ENCODE measurements around the gene SCARF2.

Gene SCARF2

DNA sequence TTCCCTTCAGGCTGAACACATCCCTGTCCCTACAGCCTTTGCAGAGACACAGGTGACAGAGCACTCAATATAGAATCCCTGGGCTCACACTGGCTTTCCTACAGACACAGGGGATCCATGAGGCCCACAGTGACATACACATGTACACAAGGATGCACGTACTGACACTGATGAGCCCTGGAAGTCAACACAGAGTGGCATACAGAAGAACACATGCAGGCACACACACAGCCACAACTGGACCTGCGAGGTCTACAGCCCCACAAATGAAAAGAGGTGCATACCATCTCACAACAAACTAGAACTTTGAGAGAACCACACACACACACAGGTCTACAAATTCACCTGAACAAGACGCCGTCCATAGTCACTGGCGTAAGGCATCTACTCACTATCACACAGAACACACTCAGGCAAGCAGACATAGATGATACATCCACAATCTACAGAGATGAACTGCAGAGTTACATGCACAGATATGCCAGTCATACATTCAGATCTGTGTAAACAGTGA, 47.2 kb downstream of the SCARF2 start:
- DNase-seq (ENCODE audit: extremely low read depth, low read depth): no peak
- TF ChIP-seq, protein P1, sequence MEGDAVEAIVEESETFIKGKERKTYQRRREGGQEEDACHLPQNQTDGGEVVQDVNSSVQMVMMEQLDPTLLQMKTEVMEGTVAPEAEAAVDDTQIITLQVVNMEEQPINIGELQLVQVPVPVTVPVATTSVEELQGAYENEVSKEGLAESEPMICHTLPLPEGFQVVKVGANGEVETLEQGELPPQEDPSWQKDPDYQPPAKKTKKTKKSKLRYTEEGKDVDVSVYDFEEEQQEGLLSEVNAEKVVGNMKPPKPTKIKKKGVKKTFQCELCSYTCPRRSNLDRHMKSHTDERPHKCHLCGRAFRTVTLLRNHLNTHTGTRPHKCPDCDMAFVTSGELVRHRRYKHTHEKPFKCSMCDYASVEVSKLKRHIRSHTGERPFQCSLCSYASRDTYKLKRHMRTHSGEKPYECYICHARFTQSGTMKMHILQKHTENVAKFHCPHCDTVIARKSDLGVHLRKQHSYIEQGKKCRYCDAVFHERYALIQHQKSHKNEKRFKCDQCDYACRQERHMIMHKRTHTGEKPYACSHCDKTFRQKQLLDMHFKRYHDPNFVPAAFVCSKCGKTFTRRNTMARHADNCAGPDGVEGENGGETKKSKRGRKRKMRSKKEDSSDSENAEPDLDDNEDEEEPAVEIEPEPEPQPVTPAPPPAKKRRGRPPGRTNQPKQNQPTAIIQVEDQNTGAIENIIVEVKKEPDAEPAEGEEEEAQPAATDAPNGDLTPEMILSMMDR (IDR thresholded peaks at IDR 0.05; ENCODE audit: low read depth, low read length): no peak

DNA sequence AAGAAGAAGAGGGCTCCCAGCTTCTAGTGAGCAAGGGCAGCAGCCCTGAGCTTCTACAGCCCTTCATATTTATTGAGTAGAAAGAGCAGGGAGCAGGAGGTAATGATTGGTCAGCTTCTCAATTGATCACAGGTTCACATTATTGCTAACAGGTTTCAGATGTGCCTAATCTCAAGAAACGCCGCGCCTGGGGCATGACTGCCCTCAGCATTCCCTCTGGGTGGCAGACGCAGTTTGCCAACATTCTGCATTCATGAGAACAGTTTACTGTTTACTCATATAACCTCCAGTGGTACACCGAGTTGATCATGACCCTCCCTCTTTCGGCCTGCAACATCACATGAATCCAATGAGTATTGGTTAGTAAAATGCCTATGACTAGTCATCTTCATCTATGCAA, 48.3 kb downstream of the SCARF2 start:
- DNase-seq (ENCODE audit: extremely low read depth, low read depth): no peak
- TF ChIP-seq, protein P1 (IDR thresholded peaks at IDR 0.05; ENCODE audit: low read depth, low read length): no peak

DNA sequence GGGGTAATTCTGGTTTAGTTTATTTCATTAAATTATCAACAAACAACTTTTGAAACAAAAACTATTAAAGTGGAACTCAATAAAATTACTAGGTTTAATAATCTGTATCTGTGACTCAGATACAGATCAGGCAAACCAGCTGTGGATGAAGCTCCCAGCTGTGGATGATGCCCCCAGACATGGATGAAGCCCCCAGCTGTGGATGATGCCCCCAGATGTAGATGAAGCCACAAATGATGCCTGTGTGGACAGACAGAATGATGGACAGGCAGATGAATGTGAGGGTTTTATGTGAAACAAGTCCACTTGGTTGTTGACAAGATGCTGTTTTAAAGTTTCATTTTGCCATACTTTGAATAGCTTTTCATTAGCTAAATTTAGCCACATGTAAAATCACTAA, 49.4 kb downstream of the SCARF2 start:
- TF ChIP-seq, protein P1 (IDR thresholded peaks at IDR 0.05; ENCODE audit: low read depth, low read length): no peak
- no peak for DNase-seq (ENCODE audit: extremely low read depth, low read depth)

DNA sequence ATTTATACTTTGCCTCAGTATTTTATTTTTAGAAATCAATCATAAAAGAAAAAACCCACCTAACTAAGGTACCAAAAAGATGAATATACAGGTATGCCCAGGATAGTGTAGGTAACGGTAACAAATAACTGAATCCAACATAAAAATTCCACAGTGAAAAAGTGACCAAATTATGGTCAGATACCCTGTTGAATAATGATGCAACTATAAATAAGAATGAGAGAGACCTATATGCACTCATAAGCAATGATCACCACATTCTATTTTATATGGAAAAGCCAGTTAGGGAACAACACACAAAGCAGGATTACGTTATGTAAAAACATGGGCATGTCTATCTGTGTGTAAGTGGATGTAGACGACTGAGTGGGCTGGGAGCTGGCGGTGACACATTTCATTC, 50.7 kb downstream of the SCARF2 start:
- DNase-seq (ENCODE audit: extremely low read depth, low read depth): no peak
- TF ChIP-seq, protein P1 (IDR thresholded peaks at IDR 0.05; ENCODE audit: low read depth, low read length): no peak

DNA sequence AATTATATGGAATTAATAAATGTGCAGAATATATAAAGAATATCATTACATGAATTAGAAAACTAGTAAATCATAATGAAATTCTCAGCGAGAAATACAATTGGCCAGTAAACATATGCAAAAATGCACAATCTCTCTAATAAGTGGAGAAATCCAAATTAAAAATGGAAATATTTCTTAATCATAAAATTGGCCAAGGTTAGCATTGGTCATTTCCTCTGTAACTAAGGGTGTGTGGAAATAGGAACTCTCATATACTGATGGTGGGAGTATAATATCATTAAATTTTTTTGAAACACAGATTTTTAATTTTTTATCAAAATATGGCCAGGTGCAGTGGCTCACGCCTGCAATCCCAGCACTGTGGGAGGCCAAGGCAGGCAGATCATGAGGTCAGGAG, 51.3 kb downstream of the SCARF2 start:
- no peak for DNase-seq (ENCODE audit: extremely low read depth, low read depth)
- TF ChIP-seq, protein P1 (IDR thresholded peaks at IDR 0.05; ENCODE audit: low read depth, low read length): no peak

DNA sequence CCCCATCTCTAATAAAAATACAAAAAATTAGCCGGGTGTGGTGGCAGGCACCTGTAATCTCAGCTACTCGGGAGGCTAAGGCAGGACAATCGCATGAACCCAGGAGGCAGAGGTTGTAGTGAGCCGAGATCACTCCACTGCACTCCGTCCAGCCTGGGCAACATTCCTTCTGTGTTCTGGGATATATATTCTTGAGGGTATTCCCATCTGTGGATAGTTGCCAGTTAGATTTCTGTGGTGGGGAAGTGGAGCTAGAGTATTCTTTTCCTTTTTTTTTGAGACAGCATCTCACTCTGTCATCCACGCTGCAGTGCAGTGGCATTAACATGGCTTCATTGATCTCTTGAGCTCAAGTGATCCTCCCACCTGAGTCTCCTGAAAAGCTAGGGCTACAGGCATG, 52.8 kb downstream of the SCARF2 start:
- DNase-seq (ENCODE audit: extremely low read depth, low read depth): no peak
- TF ChIP-seq, protein P1 (IDR thresholded peaks at IDR 0.05; ENCODE audit: low read depth, low read length): no peak

DNA sequence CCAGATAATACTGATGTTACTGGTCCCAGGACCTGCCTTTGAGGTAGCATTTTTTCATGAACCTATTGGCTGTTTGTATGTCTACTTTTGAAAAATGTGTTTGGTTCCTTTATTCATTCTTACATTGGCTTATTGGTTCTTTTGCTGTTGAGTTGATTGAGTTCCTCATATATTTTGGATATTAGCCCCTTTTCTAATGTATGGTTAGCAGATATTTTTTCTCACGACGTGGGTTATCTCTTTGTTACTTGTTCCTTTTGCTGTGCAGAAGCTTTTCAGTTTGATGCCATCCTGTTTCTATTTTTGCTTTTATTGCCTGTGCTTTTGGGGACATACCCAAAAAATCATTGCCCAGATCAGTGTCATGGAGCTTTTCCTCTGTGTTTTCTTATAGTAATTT, 53.5 kb downstream of the SCARF2 start:
- TF ChIP-seq, protein P1 (IDR thresholded peaks at IDR 0.05; ENCODE audit: low read depth, low read length): no peak
- DNase-seq (ENCODE audit: extremely low read depth, low read depth): no peak

All from AG09319 (cell line).